HG03280 (cell line): Measurements from ENCODE around the gene XRCC2.
"Not testable (repeated sequence)": the region's sequence is repeated elsewhere in the genome, so short reads cannot be mapped to it uniquely, and the experiment has no call there.

Experiments
- ATAC-seq: cut with Tn5 transposase; IDR thresholded peaks from one replicate; pipeline ENCODE4 v1.9.1; 2021; ENCODE audit warnings: mild to moderate bottlenecking, moderate library complexity; ENCODE audit not compliant: unreplicated experiment

XRCC2 gene

DNA sequence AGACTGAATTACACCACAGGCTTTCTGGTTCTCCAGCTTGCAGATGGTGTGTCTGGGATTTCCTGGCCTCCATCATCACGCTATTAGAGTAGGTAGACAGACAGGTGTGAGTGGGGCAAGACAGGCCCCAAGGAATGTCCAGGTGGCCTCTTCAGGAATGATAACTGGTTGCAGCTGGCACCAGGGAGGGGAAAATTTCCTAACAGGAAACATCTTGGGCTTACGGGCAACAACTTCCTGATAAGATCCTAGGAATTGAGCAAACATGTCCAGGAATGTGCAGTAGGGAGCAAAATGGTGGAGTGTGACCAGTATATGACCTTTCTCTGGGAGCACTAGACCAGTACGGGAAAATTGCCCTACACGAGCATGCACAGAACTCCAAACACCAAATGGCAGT is 11.3 kb downstream of the XRCC2 start:
- no peak for ATAC-seq

DNA sequence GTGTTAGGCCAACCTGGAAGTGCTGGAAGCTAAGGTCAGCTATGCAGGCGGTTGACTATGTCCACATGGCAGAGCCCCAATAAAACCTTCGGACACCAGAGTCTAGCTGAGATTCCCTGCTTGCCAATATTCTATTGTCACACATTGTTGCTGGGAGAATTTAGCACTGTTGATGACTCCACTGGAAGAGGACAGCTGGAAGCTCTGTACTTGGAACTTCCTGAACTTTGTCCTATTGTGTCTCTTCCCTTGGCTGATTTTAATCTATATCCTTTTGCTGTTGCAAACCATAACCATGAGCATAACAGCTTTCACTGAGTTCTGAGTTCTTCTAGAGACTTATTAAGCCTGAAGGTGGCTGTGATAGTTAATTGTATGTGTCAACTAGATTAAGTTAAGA is 12.0 kb downstream of the XRCC2 start:
- ATAC-seq = no peak

DNA sequence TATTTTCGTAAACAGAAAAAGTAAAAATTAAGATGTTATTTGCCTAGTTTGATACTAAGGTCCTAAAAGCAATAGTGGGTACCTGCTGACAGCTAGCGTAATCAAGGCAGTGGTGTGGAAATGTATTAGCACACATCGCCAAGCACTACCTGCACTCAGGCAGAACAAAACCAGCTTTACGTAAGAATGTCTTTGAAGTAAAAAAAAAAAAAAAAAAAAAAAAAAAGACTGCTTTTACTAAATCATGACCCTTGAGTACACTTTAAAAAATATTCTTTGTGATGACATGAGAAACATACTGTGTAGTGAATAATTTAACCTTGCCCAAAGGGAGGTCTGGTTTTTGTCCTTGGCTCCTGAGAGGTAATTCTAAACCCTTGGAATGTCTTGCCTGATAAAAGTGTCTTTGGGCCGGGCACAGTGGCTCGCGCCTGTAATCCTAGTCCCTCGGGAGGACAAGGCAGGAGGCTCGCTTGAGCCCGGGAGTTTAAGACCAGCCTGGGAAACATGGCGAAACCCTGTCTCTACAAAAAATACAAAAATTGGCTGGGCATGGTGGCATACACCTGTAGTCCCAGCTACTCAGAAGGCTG is 12.7 kb downstream of the XRCC2 start:
- ATAC-seq = no peak

DNA sequence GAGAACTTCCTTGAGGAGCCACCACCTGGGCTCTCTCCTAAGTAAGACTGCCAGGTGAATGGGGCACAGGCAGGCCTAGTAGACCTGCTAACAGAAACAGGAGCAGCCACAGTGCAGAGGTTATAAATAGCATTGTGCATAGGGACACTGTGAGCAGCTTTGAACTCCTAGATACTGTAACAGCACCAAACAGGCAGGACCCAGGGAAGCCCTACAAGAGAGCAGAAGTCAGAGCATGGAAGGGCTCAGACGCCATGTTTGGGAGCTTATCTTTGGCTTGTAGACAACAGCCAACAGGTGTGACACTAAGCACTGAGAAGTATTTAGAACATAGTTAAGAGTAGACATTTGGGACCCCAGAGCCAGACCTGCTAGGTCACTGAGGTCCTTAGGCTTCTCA is 14.5 kb downstream of the XRCC2 start:
- ATAC-seq = no peak

DNA sequence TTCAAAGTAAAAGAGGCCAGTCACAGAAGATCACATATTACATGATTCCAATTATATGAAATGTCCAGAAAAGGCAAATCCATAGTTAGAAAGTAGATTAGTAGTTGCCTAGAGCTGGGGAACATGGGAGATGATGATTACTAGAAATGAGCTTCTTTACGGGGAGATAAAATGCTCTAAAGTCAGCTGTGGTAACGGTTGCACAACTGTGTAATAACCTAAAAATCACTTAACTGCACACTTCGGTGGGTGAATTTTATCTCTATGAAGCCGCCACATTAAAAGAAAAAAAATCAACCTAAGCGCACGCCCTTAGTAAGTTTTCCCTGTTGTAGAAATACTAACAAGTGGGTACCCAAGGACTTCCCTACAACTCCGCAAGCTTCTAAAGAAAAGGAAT is 15.9 kb downstream of the XRCC2 start:
- ATAC-seq = no peak

DNA sequence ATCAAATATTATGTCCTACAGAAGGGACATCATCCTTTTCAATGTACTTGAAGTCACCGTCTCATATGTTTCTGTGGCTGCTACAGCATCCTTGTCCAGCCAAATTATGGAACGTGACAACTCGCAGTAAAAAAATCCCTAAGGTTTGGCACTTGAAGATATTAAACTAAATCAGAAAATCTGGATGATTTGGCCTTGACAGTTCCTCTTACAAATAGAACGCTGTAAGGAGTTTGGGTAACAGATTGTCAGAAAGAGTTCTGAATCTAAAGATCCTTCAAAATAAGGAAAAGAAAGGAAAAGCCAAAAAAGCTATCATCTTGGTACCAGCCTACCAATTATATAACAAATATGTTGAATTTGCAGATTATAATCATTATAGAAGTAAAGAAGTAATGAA is 21.0 kb downstream of the XRCC2 start:
- no peak for ATAC-seq

DNA sequence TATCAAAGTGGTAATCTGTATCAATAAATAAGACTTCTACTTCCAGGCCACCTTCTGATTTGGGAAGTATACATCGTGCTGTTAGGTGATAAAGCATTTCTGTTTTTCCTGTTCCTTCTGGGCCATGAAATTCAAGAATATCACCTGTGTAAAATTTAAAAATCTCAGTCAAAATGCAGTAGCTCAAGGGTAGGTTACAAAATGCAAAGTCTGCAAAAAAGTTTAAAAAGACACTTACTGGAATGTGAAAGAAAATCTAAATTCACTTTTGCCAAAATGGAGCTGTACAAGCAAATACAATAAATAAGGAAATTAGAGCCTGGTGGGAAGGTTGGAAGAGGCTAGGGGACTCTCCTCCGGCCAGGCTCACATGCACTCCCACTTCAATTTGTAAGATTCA is 26.7 kb downstream of the XRCC2 start:
- no peak for ATAC-seq

DNA sequence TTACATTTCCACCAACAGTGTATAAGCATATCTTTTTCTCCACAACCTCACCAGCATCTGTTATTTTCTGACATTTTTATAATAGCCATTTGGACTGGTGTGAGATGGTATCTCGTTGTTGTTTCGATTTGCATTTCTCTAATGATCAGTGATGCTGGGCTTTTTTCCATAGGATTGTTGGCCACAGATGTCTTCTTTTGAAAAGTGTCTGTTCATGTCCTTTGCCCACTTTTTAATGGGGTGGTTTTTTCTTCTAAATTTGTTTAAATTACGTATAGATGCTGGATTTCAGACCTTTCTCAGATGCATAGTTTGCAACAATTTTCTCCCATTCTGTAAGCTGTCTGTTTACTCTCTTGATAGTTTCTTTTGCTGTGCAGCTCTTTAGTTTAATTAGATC is 28.9 kb downstream of the XRCC2 start:
- no peak for ATAC-seq

DNA sequence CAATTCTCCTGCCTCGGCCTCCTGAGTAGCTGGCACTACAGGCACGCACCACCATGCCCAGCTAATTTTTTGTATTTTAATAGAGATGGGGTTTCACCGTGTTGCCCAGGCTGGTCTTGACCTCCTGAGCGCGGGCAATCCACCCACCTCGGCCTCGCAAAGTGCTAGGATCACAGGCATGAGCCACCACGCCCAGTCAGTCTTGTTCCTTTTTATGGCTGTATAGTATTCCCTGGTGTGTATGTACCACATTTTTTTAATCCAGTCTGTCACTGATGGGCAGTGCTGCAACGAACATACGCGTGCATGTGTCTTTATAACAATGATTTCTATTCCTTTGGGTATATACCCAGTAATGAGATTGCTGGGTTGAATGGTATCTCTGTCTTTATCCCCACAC is 29.4 kb downstream of the XRCC2 start:
- not testable (repeated sequence) for ATAC-seq

DNA sequence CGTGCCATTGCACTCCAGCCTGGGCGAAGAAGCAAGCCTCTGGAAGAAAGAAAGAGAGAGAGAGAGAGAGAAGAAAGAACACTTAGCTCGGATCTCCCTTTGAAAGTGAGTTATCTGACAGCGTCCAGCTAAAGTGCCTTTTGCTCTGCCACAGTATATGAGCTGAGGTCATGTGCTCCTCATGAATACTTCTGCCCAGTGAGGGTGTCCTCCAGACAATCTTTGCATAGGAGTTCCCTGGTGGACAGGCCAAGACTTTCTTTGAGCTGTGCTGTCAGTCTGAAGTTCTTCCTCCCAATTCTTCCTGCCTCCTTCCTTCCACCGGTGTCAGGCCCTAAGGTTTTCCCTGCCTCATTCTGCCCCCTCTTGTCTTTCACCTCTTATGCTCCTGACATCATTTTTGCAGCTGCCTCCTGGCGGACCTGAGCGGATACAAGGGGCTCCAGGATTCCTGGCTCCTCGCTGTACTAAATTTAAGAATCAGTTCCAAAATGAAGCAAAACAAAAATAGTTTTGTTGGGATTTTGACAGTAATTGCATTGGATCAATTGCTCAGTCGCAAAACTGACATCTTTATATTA is 31.9 kb downstream of the XRCC2 start:
- no peak for ATAC-seq

DNA sequence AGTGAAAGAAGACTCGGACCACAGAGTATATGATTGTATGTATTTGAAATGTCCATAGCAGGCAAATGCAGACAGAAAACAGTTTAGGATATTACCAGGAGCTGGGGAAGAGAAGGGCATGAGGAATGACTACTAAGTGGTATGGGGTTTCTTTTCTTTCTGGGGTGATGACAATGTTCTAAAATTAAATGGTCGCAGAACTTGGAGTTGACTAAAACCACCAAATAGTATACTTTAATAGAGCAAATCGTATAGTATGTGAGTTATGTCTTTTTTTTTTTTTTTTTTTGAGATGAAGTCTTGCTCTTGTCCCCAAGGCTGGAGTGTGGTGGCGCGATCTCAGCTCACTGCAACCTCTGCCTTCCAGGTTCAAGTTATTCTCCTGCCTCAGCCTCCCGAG is 34.6 kb downstream of the XRCC2 start:
- ATAC-seq = no peak

DNA sequence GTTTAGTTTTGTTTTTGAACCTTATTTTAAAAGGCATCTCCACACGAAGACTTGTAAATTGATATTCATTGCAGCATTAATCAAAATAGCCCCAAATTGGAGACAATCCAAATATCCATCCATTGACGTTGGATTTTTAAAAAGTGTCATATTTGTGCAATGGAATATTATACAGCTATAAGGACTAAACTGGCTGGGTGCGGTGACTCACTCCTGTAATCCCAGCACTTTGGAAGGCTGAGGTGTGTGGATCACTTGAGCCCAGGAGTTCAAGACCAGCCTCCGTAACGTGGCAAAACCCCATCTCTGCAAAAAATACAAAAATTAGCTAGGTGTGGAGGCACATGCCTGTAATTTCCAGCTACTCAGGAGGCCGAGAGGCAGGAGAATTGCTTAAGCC is 35.1 kb downstream of the XRCC2 start:
- no peak for ATAC-seq

DNA sequence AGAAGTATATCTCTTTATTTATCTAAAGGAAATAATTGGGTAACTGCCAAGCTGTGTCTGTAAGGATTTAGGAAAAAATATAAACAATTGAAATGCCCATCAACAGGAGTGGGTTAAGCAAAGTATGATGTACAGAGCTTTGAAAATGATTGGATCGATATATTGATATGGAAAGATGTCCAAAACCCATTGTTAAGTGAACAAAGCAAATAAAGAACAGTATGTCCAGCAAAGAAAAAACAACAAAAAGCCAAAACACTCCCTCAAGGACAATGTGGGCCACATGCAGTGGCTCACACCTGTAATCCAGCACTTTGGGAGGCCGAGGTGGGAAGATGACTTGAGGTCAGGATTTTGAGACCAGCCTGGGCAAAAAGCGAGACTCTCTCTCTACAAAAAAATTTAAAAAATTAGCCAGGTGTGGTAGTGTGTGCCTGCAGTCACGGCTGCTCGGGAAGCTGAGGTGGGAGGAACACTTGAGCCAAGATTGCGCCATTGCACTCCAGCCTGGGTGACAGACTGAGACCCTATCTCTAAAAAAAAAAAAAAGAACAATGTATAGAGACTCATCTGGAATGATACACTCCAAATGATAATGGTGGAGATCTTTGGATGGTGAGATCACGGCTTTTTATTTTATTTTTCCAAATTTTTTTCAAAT is 37.9 kb downstream of the XRCC2 start:
- ATAC-seq = no peak

DNA sequence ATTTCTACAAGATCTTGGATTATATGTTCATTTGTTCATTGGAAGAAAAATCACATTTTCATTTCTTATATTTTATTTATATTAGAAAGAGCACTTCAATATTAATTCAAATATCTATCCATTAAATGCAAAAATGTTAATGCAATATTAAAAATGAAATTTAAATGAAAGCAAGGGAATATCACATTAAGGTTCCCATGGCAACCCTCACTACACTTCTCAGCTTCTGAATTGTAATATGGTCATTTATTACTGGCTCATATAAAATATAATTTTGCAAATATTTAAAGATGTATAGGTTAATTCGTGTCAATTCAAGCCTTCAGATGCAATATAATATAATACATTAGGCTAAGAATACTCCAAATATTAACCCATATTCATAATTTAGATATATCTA is 38.8 kb downstream of the XRCC2 start:
- ATAC-seq = no peak

DNA sequence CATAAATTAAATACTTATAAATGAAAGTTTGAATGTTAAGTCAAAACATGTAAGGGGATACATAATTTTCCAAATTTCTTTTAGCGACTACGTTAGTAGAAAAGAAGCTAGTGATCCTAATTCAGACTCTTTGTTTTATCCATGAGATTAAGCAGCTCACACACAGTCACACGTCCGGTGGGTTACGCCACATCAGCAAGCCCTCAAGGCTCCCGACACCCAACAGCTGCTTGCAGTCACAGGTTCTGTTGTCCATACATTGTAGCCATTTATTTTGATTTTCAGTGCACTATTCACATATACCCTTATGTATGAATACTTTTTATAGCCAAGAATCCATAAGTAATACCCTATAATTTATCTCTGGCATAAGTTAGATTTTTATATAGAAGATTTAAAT is 39.5 kb downstream of the XRCC2 start:
- no peak for ATAC-seq

DNA sequence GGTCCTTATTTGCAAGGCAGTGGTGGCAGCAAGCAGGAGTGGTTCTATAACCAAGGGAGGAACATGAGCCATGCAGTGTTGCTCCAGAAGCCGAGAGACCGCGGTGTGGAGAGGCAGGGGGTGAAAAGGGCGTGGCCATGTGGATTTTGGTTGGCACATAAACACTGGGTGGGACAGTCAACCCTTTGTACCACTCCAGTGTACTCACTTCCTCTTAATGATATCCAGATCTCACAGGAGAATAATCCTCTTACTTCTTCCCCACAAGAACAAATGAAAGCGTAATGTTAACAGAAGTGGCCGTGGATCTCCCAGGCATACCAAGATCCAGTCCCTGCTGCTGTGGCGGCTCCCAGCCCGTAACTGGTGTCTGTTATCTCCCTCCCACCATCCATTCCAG is 42.4 kb downstream of the XRCC2 start:
- ATAC-seq = no peak

DNA sequence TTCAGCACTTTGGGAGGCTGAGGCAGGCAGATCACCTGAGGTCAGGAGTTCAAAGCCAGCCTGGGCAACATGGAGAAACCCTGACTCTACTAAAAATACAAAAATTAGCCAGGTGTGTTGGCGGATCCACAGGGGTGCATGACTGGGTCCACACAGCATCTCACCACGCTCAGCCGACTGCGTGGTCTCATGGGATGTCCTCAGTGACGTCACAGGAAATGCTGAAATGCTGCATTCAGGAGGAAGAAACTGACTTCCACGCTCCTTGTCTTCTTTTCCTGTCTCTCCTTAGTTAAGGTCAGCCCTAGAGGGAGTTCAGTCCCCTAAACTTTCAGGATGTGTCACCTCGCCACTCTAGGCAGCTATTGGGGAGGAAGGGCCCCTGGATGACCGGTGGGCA is 42.9 kb downstream of the XRCC2 start:
- ATAC-seq = no peak

DNA sequence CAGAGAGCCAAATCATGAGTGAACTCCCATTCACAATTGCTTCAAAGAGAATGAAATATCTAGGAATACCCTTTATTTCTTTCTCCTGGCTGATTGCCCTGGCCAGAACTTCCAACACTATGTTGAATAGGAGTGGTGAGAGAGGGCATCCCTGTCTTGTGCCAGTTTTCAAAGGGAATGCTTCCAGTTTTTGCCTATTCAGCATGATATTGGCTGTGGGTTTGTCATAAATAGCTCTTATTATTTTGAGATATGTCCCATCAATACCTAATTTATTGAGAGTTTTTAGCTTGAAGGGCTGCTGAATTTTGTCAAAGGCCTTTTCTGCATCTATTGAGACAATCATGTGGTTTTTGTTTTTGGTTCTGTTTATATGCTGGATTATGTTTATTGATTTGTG is 47.2 kb downstream of the XRCC2 start:
- ATAC-seq = not testable (repeated sequence)

DNA sequence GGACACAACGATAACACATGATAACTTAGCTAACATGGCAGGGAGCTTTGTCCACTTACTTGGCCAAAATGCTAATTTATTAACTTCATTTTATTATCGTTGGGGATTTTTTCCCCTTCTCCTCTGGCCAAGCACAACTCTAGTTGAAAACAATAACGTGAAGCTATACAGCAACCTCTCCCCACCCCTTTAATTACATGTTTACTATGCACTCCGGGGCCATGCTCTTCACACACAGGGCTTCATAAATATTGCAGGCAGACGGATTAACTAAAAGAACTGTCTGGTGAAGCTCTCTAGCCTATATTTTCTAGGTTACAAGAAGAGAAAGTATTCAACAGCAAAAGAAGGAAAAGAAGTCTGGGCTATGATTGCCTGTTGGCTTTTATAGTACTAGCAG is 51.7 kb downstream of the XRCC2 start:
- no peak for ATAC-seq

DNA sequence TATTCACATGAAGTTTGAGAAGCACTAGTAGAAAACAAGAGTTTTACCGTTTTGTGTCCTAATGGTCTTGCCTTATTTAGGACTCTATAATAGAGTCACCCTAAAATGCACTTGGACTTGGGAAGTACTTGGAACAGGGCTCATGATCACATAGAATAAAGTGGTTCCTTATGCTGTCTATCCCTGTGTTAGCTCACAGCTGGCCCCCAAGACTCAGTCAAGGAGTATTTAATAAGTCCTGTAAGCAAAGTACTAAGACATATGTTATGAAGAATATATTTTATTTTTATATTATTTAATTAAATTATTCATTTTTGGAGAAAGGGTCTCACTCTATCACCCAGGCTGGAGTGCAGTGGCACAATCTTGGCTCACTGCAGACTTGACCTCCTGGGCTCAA is 54.5 kb downstream of the XRCC2 start:
- ATAC-seq = no peak

DNA sequence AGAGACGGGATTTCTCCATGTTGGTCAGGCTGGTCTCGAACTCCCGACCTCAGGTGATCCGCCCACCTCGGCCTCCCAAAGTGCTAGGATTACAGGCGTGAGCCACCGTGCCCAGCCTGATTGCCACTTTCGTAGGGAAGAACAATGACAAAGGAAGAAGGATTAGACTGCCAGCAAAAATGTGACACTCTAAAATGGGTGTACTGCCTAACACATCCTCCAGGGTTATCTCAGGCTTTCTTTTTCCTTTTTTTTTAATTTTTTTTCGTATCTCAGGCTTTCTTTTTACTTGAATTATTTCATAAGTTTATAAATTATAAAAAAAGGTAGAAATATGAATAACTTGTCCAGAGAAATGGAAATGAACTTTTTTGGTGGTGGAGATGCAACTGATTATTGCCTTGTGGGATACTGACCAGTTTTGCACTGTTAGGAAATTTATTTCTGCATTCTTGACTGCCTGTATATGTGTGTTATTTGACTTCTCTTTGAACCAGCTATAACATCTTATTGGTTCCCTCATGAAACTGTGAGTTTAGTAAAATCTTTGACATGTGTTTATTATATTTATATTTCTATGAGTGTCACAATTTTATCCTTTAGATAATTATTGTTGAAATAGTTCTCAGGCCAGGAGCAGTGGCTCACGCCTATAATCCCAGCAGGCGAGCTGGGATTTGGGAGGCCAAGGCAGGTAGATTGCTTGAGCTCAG is 56.8 kb downstream of the XRCC2 start:
- ATAC-seq = no peak

DNA sequence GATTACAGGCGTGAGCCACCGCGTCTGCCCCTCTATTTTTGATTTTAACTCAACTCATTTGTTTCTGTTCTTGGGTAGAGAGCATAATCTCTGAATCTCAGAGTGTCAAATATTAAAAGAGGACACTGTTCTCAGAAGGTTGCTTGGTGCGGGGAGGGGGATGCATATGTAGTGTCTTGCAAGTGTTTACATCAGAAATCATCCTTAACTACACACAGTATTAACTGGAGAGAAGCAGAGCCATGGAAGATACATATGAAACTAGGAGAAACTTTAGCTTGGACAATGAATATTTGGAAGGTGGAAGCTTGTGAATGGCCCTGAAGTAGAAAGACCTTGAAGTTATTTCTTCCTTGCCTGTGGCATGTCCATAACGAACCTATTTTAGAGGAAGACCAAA is 57.5 kb downstream of the XRCC2 start:
- ATAC-seq = no peak
